Ovary (tissue), 3 donors: ENCODE data around the gene SLC29A4.

Source experiments
- CTCF ChIP-seq, 3 donors: fragments of 450-650 bp in 2 of 3; fragments of 200-600 bp in 1 of 3; IDR thresholded peaks; one replicate each; pipeline versions ENCODE4 v1.5.1 to v1.8.0; 2016 to 2022; ENCODE audit warnings: antibody characterized with exemption in 3 of 3, mild to moderate bottlenecking in 1 of 3
- POLR2A ChIP-seq: fragments of 450-650 bp; IDR thresholded peaks from one replicate; pipeline ENCODE4 v1.6.1; 2017; ENCODE audit warnings: antibody characterized with exemption, mild to moderate bottlenecking, moderate library complexity
- donor health status: DM: no; HTN: no; CAD: no.

- TF ChIP-seq POLR2A (no peak), CTCF (IDR thresholded peaks at IDR 0.05) (no peak)
These were observed 3.0 kb upstream of the SLC29A4 start for GRCh38 chr7:5279734-5280133.
